Tibial nerve (tissue), 4 donors: ENCODE results near the gene GXYLT2. TPM values are rescaled to one million over a fixed set of nuclear protein-coding genes. Genes with fewer than 3 reads are reported as not detected.
A peak's percentile ranks its signal among the peaks of the same experiment; 100 is the strongest.

Experiments used
- DNase-seq, 2 donors: peaks; one replicate each; pipeline ENCODE4 v3.0.0-alpha.2; 2019; ENCODE audit warnings: low spot score in 2 of 2
- H3K27ac ChIP-seq, 4 donors: fragments of 200-600 bp; sonication (generic) in 3 of 4; one replicate each; pipeline ENCODE4 v1.5.1; 2017 to 2019; ENCODE audit warnings: mild to moderate bottlenecking in 1 of 4
- H3K27me3 ChIP-seq, 2 donors: fragments of 200-600 bp; sonication (generic) in 1 of 2; one replicate each; pipeline versions ENCODE4 v1.5.1 to v1.6.0; 2017 to 2019
- H3K36me3 ChIP-seq, 3 donors: fragments of 200-600 bp; sonication (generic); one replicate each; pipeline ENCODE4 v1.5.1; 2018 to 2019
- H3K4me1 ChIP-seq, 4 donors: fragments of 200-600 bp; sonication (generic) in 3 of 4; one replicate each; pipeline ENCODE4 v1.5.1; 2017 to 2019
- H3K4me3 ChIP-seq, 4 donors: fragments of 200-600 bp; sonication (generic) in 3 of 4; one replicate each; pipeline ENCODE4 v1.5.1; 2017 to 2019; ENCODE audit warnings: mild to moderate bottlenecking in 1 of 4, moderate library complexity in 1 of 4
- H3K9me3 ChIP-seq, 4 donors: fragments of 200-600 bp; sonication (generic) in 3 of 4; one replicate each; pipeline ENCODE4 v1.5.1; 2017 to 2019
- CTCF ChIP-seq, 5 experiments: fragments of 200-600 bp in 3 of 5; fragments of 450-650 bp in 2 of 5; sonication (generic) in 3 of 5; IDR thresholded peaks; one replicate each; pipeline ENCODE4 v1.5.1; 2016 to 2019; ENCODE audit warnings: antibody characterized with exemption in 5 of 5, mild to moderate bottlenecking in 3 of 5, moderate library complexity in 2 of 5
- EP300 ChIP-seq, 2 donors: sonication (generic); formaldehyde crosslinking; IDR thresholded peaks; one replicate each; pipeline ENCODE4 v1.6.1; 2017; ENCODE audit warnings: antibody characterized with exemption in 2 of 2, mild to moderate bottlenecking in 1 of 2
- POLR2A ChIP-seq, 2 donors: fragments of 450-650 bp; IDR thresholded peaks; one replicate each; pipeline ENCODE4 v1.6.1; 2017; ENCODE audit warnings: antibody characterized with exemption in 2 of 2, mild to moderate bottlenecking in 2 of 2, moderate library complexity in 2 of 2
- WGBS, 2 donors: methylation state at CpG; one replicate each; pipeline ENCODE4 v1.1.5; 2018; 5-methylcytosine and 5-hydroxymethylcytosine counted together
- total RNA-seq, 4 donors: library from RNA; depleted of rRNA; stranded (reverse); fragments of >200 nt; gene quantifications; one replicate each; pipeline ENCODE4 v1.1.0, GENCODE V29; 2016

Gene GXYLT2
- total RNA-seq, 4 donors from 2014 or later, result 16.7 to 33.6 (median 22.0) TPM

- Histone ChIP-seq H3K9me3 (peaks cover 0 to 12% (median 5%) of the 10 kb centered on the region in 4 donors), H3K4me3 (no peak overlapping the region), H3K27ac (no peak overlapping the region), H3K36me3 (no peaks in the 10 kb centered on the region), H3K4me1 (no peaks in the 10 kb centered on the region), H3K27me3 (no peaks in the 10 kb centered on the region)
- TF ChIP-seq CTCF (IDR thresholded peaks at IDR 0.05) (no peak), POLR2A (IDR thresholded peaks at IDR 0.05) (no peak), EP300 (IDR thresholded peaks at IDR 0.05) (no peak)
- DNase-seq, result no peak
- 79 to 83% methylated on average over 3 of the region's 3 CpGs for WGBS, 2 donors
Observed at GRCh38 chr3:72982609-72983366, 94.9 kb downstream of the GXYLT2 start.

- no peaks in the 10 kb centered on the region for H3K36me3 ChIP-seq
- H3K9me3 ChIP-seq, result peaks cover 0 to 12% (median 5%) of the 10 kb centered on the region in 4 donors
- H3K27me3 ChIP-seq, result no peaks in the 10 kb centered on the region
- DNase-seq, result no peak
- no peak overlapping the region for H3K4me3 ChIP-seq
- TF ChIP-seq EP300 (IDR thresholded peaks at IDR 0.05), result no peak
- no peak for TF ChIP-seq CTCF (IDR thresholded peaks at IDR 0.05)
- no peak for TF ChIP-seq POLR2A (IDR thresholded peaks at IDR 0.05)
- WGBS, 2 donors, result 56 to 69% methylated on average over 1 of the region's 1 CpG
- H3K4me1 ChIP-seq, result no peaks in the 10 kb centered on the region
- H3K27ac ChIP-seq, result no peak overlapping the region
Observed at GRCh38 chr3:72985576-72985975, 97.7 kb downstream of the GXYLT2 start.

- 88 to 92% methylated on average over 5 of the region's 5 CpGs for WGBS, 2 donors
- Histone ChIP-seq H3K36me3 (no peaks in the 10 kb centered on the region), H3K4me3 (no peak overlapping the region), H3K27me3 (no peaks in the 10 kb centered on the region), H3K9me3 (peaks cover 0 to 5% (median 1%) of the 10 kb centered on the region in 4 donors), H3K27ac (peak overlapping the region in 2 of 4 donors; percentile 16 to 44), H3K4me1 (peaks cover 0 to 3% (median 0%) of the 10 kb centered on the region in 4 donors)
- DNase-seq, result no peak
- TF ChIP-seq POLR2A (IDR thresholded peaks at IDR 0.05) (no peak), CTCF (IDR thresholded peaks at IDR 0.05) (no peak), EP300 (IDR thresholded peaks at IDR 0.05) (no peak)
Observed at GRCh38 chr3:72990701-72991395, 103.0 kb downstream of the GXYLT2 start.

- DNase-seq, result no peak
- no peak overlapping the region for H3K4me3 ChIP-seq
- peaks cover 0 to 9% (median 2%) of the 10 kb centered on the region in 4 donors for H3K4me1 ChIP-seq
- WGBS, 2 donors, result 80 to 90% methylated on average over 2 of the region's 2 CpGs
- no peaks in the 10 kb centered on the region for H3K9me3 ChIP-seq
- TF ChIP-seq POLR2A (IDR thresholded peaks at IDR 0.05), result no peak
- no peaks in the 10 kb centered on the region for H3K27me3 ChIP-seq
- H3K27ac ChIP-seq, result peak overlapping the region in 2 of 4 donors; percentile 16 to 44
- no peaks in the 10 kb centered on the region for H3K36me3 ChIP-seq
Observed at GRCh38 chr3:72991522-72991921, 103.7 kb downstream of the GXYLT2 start.

GRCh38 chr3:72993391-72993790 is 105.5 kb downstream of the GXYLT2 start:
- H3K9me3 ChIP-seq, result no peaks in the 10 kb centered on the region
- H3K36me3 ChIP-seq, result no peaks in the 10 kb centered on the region
- WGBS, 2 donors, result 85 to 88% methylated on average over 6 of the region's 6 CpGs
- peaks cover 0 to 17% (median 7%) of the 10 kb centered on the region in 4 donors for H3K4me1 ChIP-seq
- no peak for TF ChIP-seq CTCF (IDR thresholded peaks at IDR 0.05)
- TF ChIP-seq EP300 (IDR thresholded peaks at IDR 0.05), result no peak
- TF ChIP-seq POLR2A (IDR thresholded peaks at IDR 0.05), result no peak
- DNase-seq, result no peak
- H3K27me3 ChIP-seq, result no peaks in the 10 kb centered on the region
- no peak overlapping the region for H3K4me3 ChIP-seq
- no peak overlapping the region for H3K27ac ChIP-seq
